ENCODE data around the gene OTOGL.

The OTOGL gene

DNA sequence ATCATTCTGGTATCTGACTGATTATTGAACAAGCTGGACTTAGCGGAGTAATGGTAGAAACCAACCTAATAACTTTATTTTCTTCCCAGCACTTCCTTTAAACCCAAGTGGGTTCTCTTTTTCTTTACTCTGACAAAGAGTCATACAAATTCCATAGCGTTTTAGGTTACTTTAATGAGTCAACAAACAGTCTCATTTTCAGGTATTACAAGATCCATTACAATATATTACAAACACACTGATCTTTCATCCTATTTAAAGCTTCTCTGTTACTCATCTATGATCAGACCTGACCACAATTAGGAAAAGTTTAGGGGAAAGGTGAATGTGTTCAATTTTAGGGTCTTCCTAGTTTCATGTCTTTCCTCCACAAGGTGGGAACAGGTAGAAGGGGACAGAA is 305.3 kb downstream of the OTOGL start:
- DNase-seq: no peak

GRCh38 chr12:80406253-80406652 is 306.9 kb downstream of the OTOGL start:
- no peak for DNase-seq

DNA sequence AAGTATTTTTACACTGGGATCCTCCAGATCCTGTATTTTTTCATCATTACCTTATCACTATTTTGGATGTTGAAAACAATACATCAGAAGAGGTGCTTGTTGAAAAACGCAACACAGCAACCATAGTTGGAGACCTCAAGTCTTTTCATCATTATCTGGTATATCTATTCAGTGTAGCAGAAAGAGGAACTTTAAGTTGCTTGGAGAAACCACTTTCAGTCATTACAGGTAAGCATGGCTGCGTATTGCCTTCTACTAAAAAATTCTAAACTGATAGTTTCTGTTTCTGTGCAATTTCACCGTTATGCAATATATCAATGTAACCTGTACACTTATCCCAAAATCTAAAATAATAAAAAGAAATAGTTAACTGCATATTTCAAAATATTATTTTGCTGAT is 312.4 kb downstream of the OTOGL start:
- DNase-seq: no peak

- DNase-seq: peak; percentile 37
Measured at GRCh38 chr12:80412343-80412953, 313.1 kb downstream of the OTOGL start.

GRCh38 chr12:80413462-80413861 is 314.1 kb downstream of the OTOGL start:
- DNase-seq: no peak

GRCh38 chr12:80415466-80415865 is 316.1 kb downstream of the OTOGL start:
- no peak for DNase-seq

DNA sequence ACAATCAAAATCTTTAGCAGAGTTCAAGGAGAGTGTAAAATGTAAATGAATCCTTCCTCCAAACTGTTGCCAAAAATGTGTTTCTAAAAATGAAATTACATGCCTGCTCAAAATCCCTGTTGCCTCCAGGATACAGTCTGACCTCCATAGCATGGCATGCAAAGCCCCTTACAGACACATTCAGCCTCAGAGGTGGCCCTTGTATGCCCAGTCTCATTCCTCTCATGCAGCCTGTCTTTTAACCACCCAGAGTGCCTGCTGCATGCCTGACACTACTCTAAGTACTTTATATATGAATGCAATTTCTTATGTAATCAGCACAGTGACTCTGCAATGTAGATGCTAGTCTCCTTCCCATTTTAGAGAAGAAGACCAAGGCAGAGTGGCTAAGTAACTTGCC is 320.3 kb downstream of the OTOGL start:
- no peak for DNase-seq

DNA sequence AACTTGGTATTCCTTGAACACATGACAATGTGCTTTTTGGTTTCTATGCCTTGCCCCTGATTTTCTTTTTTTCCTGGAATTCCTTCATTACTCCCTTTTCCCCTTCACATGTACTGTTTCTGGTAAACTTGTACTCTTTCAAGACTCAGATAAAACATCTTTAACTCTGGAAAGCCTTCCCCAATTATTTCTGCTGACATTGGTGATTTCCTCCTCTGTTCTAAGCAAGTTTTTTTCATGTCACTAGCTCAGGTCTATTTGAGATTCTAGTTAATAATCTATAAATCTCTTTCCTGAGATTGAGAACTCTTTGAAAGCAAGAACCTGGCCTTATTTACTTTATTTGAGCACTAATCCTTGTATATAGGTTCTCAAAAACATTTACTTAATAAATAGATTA is 320.7 kb downstream of the OTOGL start:
- DNase-seq: no peak

DNA sequence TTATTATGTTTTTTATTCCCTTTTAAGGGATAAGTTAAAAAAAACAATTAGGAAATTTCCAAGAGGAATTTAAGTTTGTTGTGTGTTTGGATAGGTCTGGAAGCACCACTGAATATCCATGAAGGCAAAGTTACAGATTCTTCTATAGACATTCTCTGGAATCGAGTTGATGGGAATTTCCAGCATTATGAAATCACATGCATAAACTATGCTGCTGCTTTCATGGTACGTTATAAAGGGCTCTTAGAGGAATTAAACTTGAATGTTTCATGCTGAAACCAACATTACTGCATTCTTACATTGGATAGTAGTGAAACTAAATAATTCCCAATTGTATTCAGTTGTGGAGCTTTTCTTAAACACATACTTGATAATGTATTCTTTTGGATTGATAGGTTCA is 323.2 kb downstream of the OTOGL start:
- DNase-seq: no peak
